GM12878 (cell line): ENCODE measurements around the gene ZNF621. TPM values are rescaled to one million over a fixed set of nuclear protein-coding genes. Genes with fewer than 3 reads are reported as not detected.

Source experiments
- ATAC-seq: fragments of 200-7000 bp; cut with Tn5 transposase; 3 replicates; pipeline ENCODE4 v1.9.1; 2020; ENCODE audit warnings: mild to moderate bottlenecking, moderate library complexity
- BruUV-seq: library from RNA; stranded (reverse); fragments of 400-500 nt; replicated peaks from 2 replicates; lab custom pipeline; 2021; lab: Mats Ljungman, UMichigan
- CTCF ChIA-PET: fragments of 300-600 bp; sonication (Branson Sonifier 250); formaldehyde crosslinking; extraction: SDS; loops from one replicate; lab custom pipeline; 2021; ENCODE audit warnings: inconsistent platforms; lab: Yijun Ruan, JAX
- POLR2A ChIA-PET: fragments of 350-600 bp; formaldehyde crosslinking; extraction: SDS; loops from one replicate; lab custom pipeline; 2021; ENCODE audit warnings: inconsistent platforms; lab: Charles Lee
- RAD21 ChIA-PET: fragments of 300-600 bp; sonication (Branson Sonifier 250); formaldehyde crosslinking; loops from one replicate; lab custom pipeline; 2023; ENCODE audit warnings: antibody characterized with exemption; ENCODE audit not compliant: unreplicated experiment; lab: Charles Lee
- SMC1A ChIA-PET: fragments of 300-600 bp; sonication (Branson Sonifier 250); formaldehyde crosslinking; loops from one replicate; lab custom pipeline; 2023; ENCODE audit not compliant: unreplicated experiment, uncharacterized antibody; lab: Charles Lee
- DNase-seq: peaks from one replicate; pipeline ENCODE4 v3.0.0-alpha.2; 2011; ENCODE audit warnings: low read depth, low spot score
- FAIRE-seq: peaks from 3 replicates; lab custom pipeline; 2011; peaks lifted over from hg19 to GRCh38; lab: Jason Lieb, UNC
- H2AFZ ChIP-seq: 2 replicates; pipeline ENCODE4 v1.6.0; 2011; ENCODE audit warnings: low read depth, low read length, control low read depth; ENCODE audit not compliant: control insufficient read depth
- H3K27ac ChIP-seq: 2 replicates; pipeline ENCODE4 v1.5.1; 2011; ENCODE audit warnings: control low read depth; ENCODE audit not compliant: control insufficient read depth, insufficient read depth
- H3K27me3 ChIP-seq, 2 experiments: replicated peaks in 1 of 2; 2 replicates each; pipeline versions ENCODE4 v1.6.0 to v1.6.1; 2011; ENCODE audit warnings: low read length in 1 of 2; ENCODE audit not compliant: control insufficient read depth in 2 of 2, insufficient read depth in 2 of 2
- H3K36me3 ChIP-seq, 2 experiments: 2 replicates each; pipeline ENCODE4 v1.5.1; 2011; ENCODE audit warnings: low read length in 1 of 2; ENCODE audit not compliant: control insufficient read depth in 2 of 2, insufficient read depth in 2 of 2
- H3K4me1 ChIP-seq: 2 replicates; pipeline ENCODE4 v1.6.1; 2011; ENCODE audit warnings: mild to moderate bottlenecking, low read length, moderate library complexity, mixed read lengths; ENCODE audit not compliant: control insufficient read depth, insufficient read depth
- H3K4me2 ChIP-seq: 2 replicates; pipeline ENCODE4 v1.6.0; 2011; ENCODE audit warnings: control low read depth; ENCODE audit not compliant: control insufficient read depth, insufficient read depth
- H3K4me3 ChIP-seq: fragments of 200-600 bp; sonication (generic); 2 replicates; pipeline ENCODE4 v1.5.1; 2016
- H3K79me2 ChIP-seq: 2 replicates; pipeline ENCODE4 v1.6.0; 2011; ENCODE audit warnings: low read length; ENCODE audit not compliant: control insufficient read depth, insufficient read depth
- H3K9ac ChIP-seq: 2 replicates; pipeline ENCODE4 v1.8.0; 2011; ENCODE audit warnings: low read length, control low read depth, mixed read lengths; ENCODE audit not compliant: control insufficient read depth, insufficient read depth
- H3K9me3 ChIP-seq: replicated peaks from 3 replicates; pipeline ENCODE4 v1.5.1; 2011; ENCODE audit warnings: mild to moderate bottlenecking, low read length; ENCODE audit not compliant: control insufficient read depth, insufficient read depth
- H4K20me1 ChIP-seq: 2 replicates; pipeline ENCODE4 v1.6.0; 2011; ENCODE audit not compliant: control insufficient read depth, insufficient read depth
- CBFB ChIP-seq: IDR thresholded peaks from 2 replicates; pipeline ENCODE4 v1.6.1; 2016; ENCODE audit warnings: antibody characterized with exemption, low read depth
- MTA3 ChIP-seq: IDR thresholded peaks from 2 replicates; pipeline ENCODE4 v1.6.1; 2012; ENCODE audit warnings: low read length, inconsistent platforms, borderline replicate concordance
- MYB ChIP-seq: fragments of 150-350 bp; IDR thresholded peaks from 2 replicates; pipeline ENCODE4 v1.6.1; 2014; ENCODE audit warnings: mild to moderate bottlenecking, low read depth, low read length, borderline replicate concordance
- NFIC ChIP-seq: IDR thresholded peaks from 2 replicates; pipeline ENCODE4 v1.6.1; 2012; ENCODE audit warnings: low read depth, mild to moderate bottlenecking, inconsistent platforms, low read length, moderate library complexity
- PAX8 ChIP-seq: fragments of 450-650 bp; IDR thresholded peaks from 2 replicates; pipeline ENCODE4 v1.6.1; 2017; ENCODE audit warnings: mild to moderate bottlenecking, moderate library complexity
- POU2F2 ChIP-seq: IDR thresholded peaks from 3 replicates; pipeline ENCODE4 v1.6.1; 2011; ENCODE audit warnings: low read depth, mild to moderate bottlenecking, low read length, borderline replicate concordance
- TAF1 ChIP-seq: IDR thresholded peaks from 2 replicates; pipeline ENCODE4 v1.6.1; 2011; ENCODE audit warnings: mild to moderate bottlenecking, low read depth, low read length, borderline replicate concordance
- WGBS: methylation state at CpG from one replicate; pipeline ENCODE4 v1.1.6; 2016; ENCODE audit warnings: low lambda C conversion rate; ENCODE audit not compliant: insufficient replicate concordance, insufficient coverage; ENCODE audit errors: missing lambda C conversion rate; 5-methylcytosine and 5-hydroxymethylcytosine counted together
- in situ Hi-C: fragments of 300-500 bp; cut with MboI; formaldehyde crosslinking; loops from 9 replicates; pipeline ENCODE4 v1.14.3; 2018; ENCODE audit warnings: mixed read lengths
- intact Hi-C: fragments of 100-400 bp; cut with micrococcal nuclease; formaldehyde crosslinking; loops from one replicate; pipeline ENCODE4 v1.14.2; 2022; ENCODE audit not compliant: unreplicated experiment
- polyA plus RNA-seq, 11 experiments: library from polyadenylated mRNA; depleted of rRNA in 4 of 11; unstranded in 6 of 11; stranded (reverse) in 5 of 11; fragments of >200 nt; fragmentation: Nextera tagmentation in 4 of 11; fragmentation: Illumina TruSeq in 1 of 11; extraction: Ambion mirVana in 4 of 11; extraction: Trizol in 1 of 11; gene quantifications; 1 replicate in 1 of 11; 2 replicates in 10 of 11; pipeline versions ENCODE4 v1.2.1 to v1.2.3, GENCODE V29; 2011 to 2016; ENCODE audit warnings: inconsistent platforms in 2 of 11, missing spikeins in 2 of 11, low read depth in 1 of 11
- total RNA-seq, 4 experiments: library from RNA; depleted of rRNA in 3 of 4; stranded (reverse); fragments of >200 nt in 3 of 4; fragmentation: Illumina TruSeq in 1 of 4; extraction: Trizol in 1 of 4; gene quantifications; 2 replicates each; pipeline versions ENCODE4 v1.2.1 to v1.2.3, GENCODE V29; 2013 to 2021
- TF ChIP-seq, protein P1 (sequence below): fragments of 450-650 bp; IDR thresholded peaks from 2 replicates; pipeline ENCODE4 v1.6.1; 2017; ENCODE audit warnings: mild to moderate bottlenecking
- TF ChIP-seq, protein P2 (sequence below): IDR thresholded peaks from 2 replicates; pipeline ENCODE4 v1.6.1; 2011; ENCODE audit warnings: mild to moderate bottlenecking, low read depth, low read length, moderate library complexity; ENCODE audit not compliant: insufficient replicate concordance

Gene ZNF621
- total and polyA plus RNA-seq, 10 of the 15 experiments (the other 5 are each of a cell fraction or from before 2014, with no cell fraction given) = 2.9 to 26.3 (median 11.9) TPM

DNA sequence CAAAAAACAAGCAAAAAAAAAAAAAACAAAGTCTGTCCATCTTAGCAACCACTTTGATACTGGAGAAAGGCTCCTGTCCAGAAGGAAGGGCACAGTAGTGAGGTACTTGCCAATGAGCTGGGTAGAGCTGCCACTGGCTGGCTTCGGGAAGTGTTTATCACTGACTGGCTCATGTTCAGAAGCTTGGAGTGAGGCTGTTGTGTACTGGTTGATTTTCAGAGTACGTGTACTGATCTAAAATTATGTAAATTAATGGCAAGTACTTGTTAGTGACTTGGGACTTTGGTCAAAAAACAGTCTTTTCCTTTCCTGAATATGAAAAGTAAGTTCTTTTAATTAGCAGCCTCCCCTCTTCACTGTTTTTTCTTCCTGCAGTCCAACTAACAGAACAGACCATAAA, 979 bp upstream of the ZNF621 start:
- H2AFZ ChIP-seq = peak overlapping the region; percentile 85; the same call in 1 of the 2 replicates
- no peaks in the 10 kb centered on the region for H4K20me1 ChIP-seq
- RAD21 ChIA-PET = interaction anchor here (1.0 to 1.5 kb wide), 2 partner anchors 18 to 66 kb away, joined by 3 to 4 read pairs; partner anchors contain the start of genes RPL14 and ZNF620
- no peaks in the 10 kb centered on the region for H3K27me3 ChIP-seq
- peak overlapping the region; percentile 77; the same call in 1 of the 2 replicates for H3K4me2 ChIP-seq
- no peaks in the 10 kb centered on the region for H3K9me3 ChIP-seq
- no TSS peak for BruUV-seq
- 82% methylated on average over 2 of the region's 2 CpGs for WGBS
- SMC1A ChIA-PET = interaction anchor here (0.6 to 1.3 kb wide), 4 partner anchors 16 to 670 kb away, joined by 3 to 4 read pairs (median 4); partner anchors contain the start of genes RPL14 and ZNF619
- POLR2A ChIA-PET = interaction anchor here (0.5 to 2.3 kb wide), 5 partner anchors 11 to 182 kb away, joined by 3 to 12 read pairs (median 4); partner anchors contain the start of genes RPL14 and ZNF620
- FAIRE-seq = no peak
- intact Hi-C loops (loop anchor here (5.0 kb wide), 2 partner anchors 46 to 196 kb away; partner anchors contain the start of gene ZNF619), in situ Hi-C loops (no loop called here)
- peaks cover 8% of the 10 kb centered on the region for H3K79me2 ChIP-seq
- no peak for TF ChIP-seq NFIC
- TF ChIP-seq, protein P1, sequence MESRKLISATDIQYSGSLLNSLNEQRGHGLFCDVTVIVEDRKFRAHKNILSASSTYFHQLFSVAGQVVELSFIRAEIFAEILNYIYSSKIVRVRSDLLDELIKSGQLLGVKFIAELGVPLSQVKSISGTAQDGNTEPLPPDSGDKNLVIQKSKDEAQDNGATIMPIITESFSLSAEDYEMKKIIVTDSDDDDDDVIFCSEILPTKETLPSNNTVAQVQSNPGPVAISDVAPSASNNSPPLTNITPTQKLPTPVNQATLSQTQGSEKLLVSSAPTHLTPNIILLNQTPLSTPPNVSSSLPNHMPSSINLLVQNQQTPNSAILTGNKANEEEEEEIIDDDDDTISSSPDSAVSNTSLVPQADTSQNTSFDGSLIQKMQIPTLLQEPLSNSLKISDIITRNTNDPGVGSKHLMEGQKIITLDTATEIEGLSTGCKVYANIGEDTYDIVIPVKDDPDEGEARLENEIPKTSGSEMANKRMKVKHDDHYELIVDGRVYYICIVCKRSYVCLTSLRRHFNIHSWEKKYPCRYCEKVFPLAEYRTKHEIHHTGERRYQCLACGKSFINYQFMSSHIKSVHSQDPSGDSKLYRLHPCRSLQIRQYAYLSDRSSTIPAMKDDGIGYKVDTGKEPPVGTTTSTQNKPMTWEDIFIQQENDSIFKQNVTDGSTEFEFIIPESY = no peak
- CTCF ChIA-PET = interaction anchor here (0.5 to 1.8 kb wide), 5 partner anchors 9 to 1920 kb away, joined by 3 to 16 read pairs (median 4); partner anchors contain the start of genes RPL14, ZNF619 and ZNF620
- no peaks in the 10 kb centered on the region for H3K36me3 ChIP-seq
- ATAC-seq = no peak
- H3K27ac ChIP-seq = no peak overlapping the region
- no peaks in the 10 kb centered on the region for H3K4me1 ChIP-seq
- no peak overlapping the region for H3K4me3 ChIP-seq
- no peak for DNase-seq
- H3K9ac ChIP-seq = no peak overlapping the region

DNA sequence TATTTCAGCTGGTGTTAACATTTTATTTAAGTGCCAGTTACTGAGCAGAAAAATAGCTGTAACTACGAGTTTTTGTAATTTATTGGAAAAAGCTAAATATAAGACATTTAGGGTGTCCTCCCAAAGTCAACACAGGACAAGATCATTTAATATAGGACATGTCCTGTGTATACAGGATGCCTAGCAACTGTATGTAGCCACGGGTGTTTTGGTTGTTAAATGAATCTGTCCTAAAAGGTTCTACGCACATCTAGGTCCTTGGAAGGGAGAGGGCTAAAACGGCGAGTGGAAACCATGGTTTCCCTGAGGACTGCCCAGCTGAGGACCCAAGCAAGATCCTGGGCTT, 565 bp upstream of the ZNF621 start:
- RAD21 ChIA-PET = interaction anchor here (1.0 to 1.5 kb wide), 2 partner anchors 19 to 66 kb away, joined by 3 to 4 read pairs; partner anchors contain the start of genes RPL14 and ZNF620
- Histone ChIP-seq H4K20me1 (no peaks in the 10 kb centered on the region), H3K4me3 (peak overlapping the region; percentile 95), H3K27me3 (no peaks in the 10 kb centered on the region), H3K4me1 (no peaks in the 10 kb centered on the region), H3K9ac (peak overlapping the region; percentile 89; the same call in 1 of the 2 replicates), H3K4me2 (peak overlapping the region; percentile 77), H3K79me2 (peaks cover 8% of the 10 kb centered on the region), H2AFZ (peak overlapping the region; percentile 85), H3K27ac (peak overlapping the region; percentile 48; the same call in 1 of the 2 replicates), H3K9me3 (no peaks in the 10 kb centered on the region), H3K36me3 (no peaks in the 10 kb centered on the region)
- in situ Hi-C loops = no loop called here
- POLR2A ChIA-PET = interaction anchor here (0.5 to 2.3 kb wide), 6 partner anchors 11 to 183 kb away, joined by 3 to 12 read pairs (median 4); partner anchors contain the start of genes RPL14, ZNF619 and ZNF620
- ATAC-seq (no peak), DNase-seq (no peak), FAIRE-seq (no peak)
- WGBS = 21% methylated on average over 5 of the region's 5 CpGs
- BruUV-seq = TSS peak; percentile 98
- CTCF ChIA-PET = interaction anchor here (0.5 to 1.8 kb wide), 6 partner anchors 9 to 1920 kb away, joined by 3 to 16 read pairs (median 4); partner anchors contain the start of genes RPL14, ZNF619 and ZNF620
- SMC1A ChIA-PET = interaction anchor here (0.9 to 1.3 kb wide), 3 partner anchors 16 to 67 kb away, joined by 3 to 4 read pairs (median 4); partner anchors contain the start of genes RPL14 and ZNF619
- intact Hi-C loops = loop anchor here (5.0 kb wide), 2 partner anchors 47 to 197 kb away; partner anchors contain the start of gene ZNF619
- no peak for TF ChIP-seq POU2F2
- no peak for TF ChIP-seq PAX8
- TF ChIP-seq TAF1 = no peak
- no peak for TF ChIP-seq MTA3
- no peak for TF ChIP-seq CBFB
- TF ChIP-seq, protein P2, sequence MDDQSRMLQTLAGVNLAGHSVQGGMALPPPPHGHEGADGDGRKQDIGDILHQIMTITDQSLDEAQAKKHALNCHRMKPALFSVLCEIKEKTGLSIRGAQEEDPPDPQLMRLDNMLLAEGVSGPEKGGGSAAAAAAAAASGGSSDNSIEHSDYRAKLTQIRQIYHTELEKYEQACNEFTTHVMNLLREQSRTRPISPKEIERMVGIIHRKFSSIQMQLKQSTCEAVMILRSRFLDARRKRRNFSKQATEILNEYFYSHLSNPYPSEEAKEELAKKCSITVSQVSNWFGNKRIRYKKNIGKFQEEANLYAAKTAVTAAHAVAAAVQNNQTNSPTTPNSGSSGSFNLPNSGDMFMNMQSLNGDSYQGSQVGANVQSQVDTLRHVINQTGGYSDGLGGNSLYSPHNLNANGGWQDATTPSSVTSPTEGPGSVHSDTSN = no peak
- TF ChIP-seq MYB = no peak
